Ascending aorta (tissue), 2 donors: ENCODE data around the gene TERB1. TPM values are rescaled to one million over a fixed set of nuclear protein-coding genes. Genes with fewer than 3 reads are reported as not detected.

Source experiments
- DNase-seq, 2 donors: peaks; one replicate each; pipeline ENCODE4 v3.0.0-alpha.2; 2019; ENCODE audit warnings: low spot score in 2 of 2
- H3K27ac ChIP-seq, 2 donors: fragments of 200-600 bp; sonication (generic); one replicate each; pipeline ENCODE4 v1.5.1; 2016 to 2017; ENCODE audit warnings: mild to moderate bottlenecking in 1 of 2
- H3K27me3 ChIP-seq: fragments of 200-600 bp; sonication (generic); one replicate; pipeline ENCODE4 v1.5.1; 2017
- H3K36me3 ChIP-seq, 2 donors: fragments of 200-600 bp; sonication (generic); one replicate each; pipeline ENCODE4 v1.5.1; 2016
- H3K4me1 ChIP-seq, 2 donors: fragments of 200-600 bp; sonication (generic); one replicate each; pipeline ENCODE4 v1.5.1; 2016 to 2017; ENCODE audit warnings: mild to moderate bottlenecking in 1 of 2
- H3K4me3 ChIP-seq, 2 donors: fragments of 200-600 bp; sonication (generic); one replicate each; pipeline ENCODE4 v1.5.1; 2016 to 2017; ENCODE audit warnings: mild to moderate bottlenecking in 1 of 2
- H3K9me3 ChIP-seq, 2 donors: fragments of 200-600 bp; sonication (generic); one replicate each; pipeline ENCODE4 v1.5.1; 2016
- CTCF ChIP-seq, 3 experiments: fragments of 200-600 bp in 2 of 3; fragments of 450-650 bp in 1 of 3; sonication (generic) in 2 of 3; IDR thresholded peaks; one replicate each; pipeline ENCODE4 v1.5.1; 2016 to 2019; ENCODE audit warnings: antibody characterized with exemption in 3 of 3, mild to moderate bottlenecking in 1 of 3, moderate library complexity in 1 of 3
- intact Hi-C: fragments of 100-400 bp; cut with DNase I; formaldehyde crosslinking; loops from one replicate; pipeline ENCODE4 v1.15.1; 2023
- total RNA-seq: library from RNA; depleted of rRNA; stranded (reverse); fragments of >200 nt; gene quantifications from one replicate; pipeline ENCODE4 v1.1.0, GENCODE V29; 2016

The TERB1 gene
- total RNA-seq, 1 donor from 2014 or later, result not detected

DNA sequence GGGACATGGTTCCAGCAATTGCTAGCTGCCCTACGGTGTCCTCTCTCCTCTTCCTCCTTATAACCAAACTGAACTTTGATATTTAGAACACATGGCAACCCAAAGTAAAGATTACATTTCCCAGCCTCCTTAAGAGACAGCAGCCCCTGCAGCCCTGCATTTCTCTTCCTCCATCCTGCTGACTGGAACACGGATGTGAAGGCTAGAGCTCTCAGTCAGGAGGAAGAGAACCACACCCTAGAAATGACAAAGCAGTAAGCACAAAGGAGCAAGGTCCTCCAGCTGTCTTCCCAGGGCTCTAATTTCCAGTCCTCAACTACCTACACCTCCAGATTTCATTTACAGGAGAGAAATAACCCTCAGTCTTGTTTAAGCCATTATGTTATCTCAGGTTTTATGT lies 60.9 kb downstream of the TERB1 start:
- Histone ChIP-seq H3K27me3 (no peaks in the 10 kb centered on the region), H3K27ac (peak overlapping the region; percentile 61 to 83), H3K4me1 (peaks cover 10 to 21% of the 10 kb centered on the region in 2 donors), H3K9me3 (no peaks in the 10 kb centered on the region), H3K36me3 (peaks cover 37 to 57% of the 10 kb centered on the region in 2 donors), H3K4me3 (no peak overlapping the region)
- DNase-seq, result no peak
- no peak for TF ChIP-seq CTCF (IDR thresholded peaks at IDR 0.05)
- intact Hi-C loops, result loop anchor here (2.0 kb wide), 1 partner anchor 44 kb away; the partner anchor contains the start of gene CMTM4

DNA sequence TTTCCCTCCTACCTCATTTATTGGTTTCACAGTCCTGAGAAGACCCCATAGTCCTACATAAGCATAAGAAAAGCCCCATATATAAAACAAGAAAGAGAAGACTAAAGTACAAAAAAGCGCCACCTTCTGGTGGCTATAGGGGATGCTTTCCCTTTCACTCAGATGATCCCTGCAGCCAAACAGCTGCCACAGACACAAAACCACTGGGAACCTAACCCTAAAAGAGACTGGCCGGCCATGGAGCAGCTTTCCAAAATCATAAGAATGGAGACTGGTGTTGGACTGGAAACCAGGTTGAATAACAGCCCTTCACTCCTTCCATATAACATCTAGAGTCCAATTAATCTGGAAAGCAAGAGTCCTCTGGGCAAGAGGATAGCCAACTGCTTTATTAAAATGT lies 61.4 kb downstream of the TERB1 start:
- H3K4me1 ChIP-seq, result peaks cover 10 to 21% of the 10 kb centered on the region in 2 donors
- peak overlapping the region; percentile 61 to 83 for H3K27ac ChIP-seq
- intact Hi-C loops, result loop anchor here (2.0 kb wide), 1 partner anchor 43 kb away; the partner anchor contains the start of gene CMTM4
- H3K4me3 ChIP-seq, result no peak overlapping the region
- H3K36me3 ChIP-seq, result peaks cover 41 to 57% of the 10 kb centered on the region in 2 donors
- TF ChIP-seq CTCF (IDR thresholded peaks at IDR 0.05), result peak in 2 of 3 experiments; percentile 45 to 52
- DNase-seq, result no peak
- H3K9me3 ChIP-seq, result no peaks in the 10 kb centered on the region
- H3K27me3 ChIP-seq, result no peaks in the 10 kb centered on the region

DNA sequence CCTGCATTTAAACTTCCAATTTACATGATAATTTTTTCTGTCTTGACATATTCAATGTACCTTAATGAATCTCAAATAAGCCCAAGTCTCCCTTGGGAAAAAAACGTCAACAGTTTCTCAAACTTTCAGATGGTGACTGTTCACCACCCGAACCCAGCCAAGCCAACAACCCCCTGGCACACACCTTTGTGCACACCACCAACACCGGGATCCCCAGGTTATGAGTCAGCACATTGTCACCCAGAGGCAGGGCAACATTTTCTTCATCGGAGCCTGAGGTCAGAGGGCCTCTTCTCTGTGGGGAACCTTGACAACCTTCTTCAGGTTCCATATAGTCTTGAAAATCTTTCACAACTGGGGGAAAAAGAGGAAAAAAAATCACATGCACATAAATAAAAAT lies 65.5 kb downstream of the TERB1 start:
- intact Hi-C loops, result no loop called here

GRCh38 chr16:66731101-66731500 lies 70.3 kb downstream of the TERB1 start:
- Histone ChIP-seq H3K27ac (no peak overlapping the region), H3K4me1 (no peaks in the 10 kb centered on the region), H3K36me3 (peaks cover 78 to 82% of the 10 kb centered on the region in 2 donors), H3K4me3 (no peak overlapping the region), H3K9me3 (no peaks in the 10 kb centered on the region), H3K27me3 (no peaks in the 10 kb centered on the region)
- intact Hi-C loops, result no loop called here
- DNase-seq, result no peak
- no peak for TF ChIP-seq CTCF (IDR thresholded peaks at IDR 0.05)

More for the DNA sequence above, 65.5 kb downstream of the TERB1 start:
- Histone ChIP-seq H3K27ac (no peak overlapping the region), H3K9me3 (no peaks in the 10 kb centered on the region), H3K4me1 (peaks cover 6 to 7% of the 10 kb centered on the region in 2 donors), H3K27me3 (no peaks in the 10 kb centered on the region), H3K4me3 (no peak overlapping the region), H3K36me3 (peaks cover 71 to 85% of the 10 kb centered on the region in 2 donors)
- DNase-seq, result no peak
- TF ChIP-seq CTCF (IDR thresholded peaks at IDR 0.05), result no peak

DNA sequence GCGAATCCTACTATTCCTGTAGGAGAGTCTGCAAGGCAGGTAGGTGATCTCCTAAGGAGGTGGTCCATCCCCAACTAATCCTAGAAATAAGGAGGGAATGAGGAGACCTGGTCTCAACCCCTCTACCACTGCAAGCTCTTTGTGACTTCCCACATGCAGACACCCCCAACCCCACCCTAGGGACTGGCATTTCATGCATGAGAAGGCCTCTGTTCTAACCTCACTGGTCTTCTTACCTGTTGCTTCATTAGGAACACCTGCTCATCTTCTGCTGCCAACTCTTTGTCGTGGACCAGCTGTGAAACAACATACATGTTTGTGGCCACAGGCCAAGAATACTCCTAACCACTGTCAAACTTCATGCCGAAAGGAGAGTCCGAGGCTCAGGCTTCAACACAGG lies 72.6 kb downstream of the TERB1 start:
- Histone ChIP-seq H3K36me3 (peaks cover 80 to 83% of the 10 kb centered on the region in 2 donors), H3K27ac (no peak overlapping the region)
- no peak for TF ChIP-seq CTCF (IDR thresholded peaks at IDR 0.05)

More for the DNA sequence above, 72.6 kb downstream of the TERB1 start:
- no peaks in the 10 kb centered on the region for H3K27me3 ChIP-seq
- H3K9me3 ChIP-seq, result no peaks in the 10 kb centered on the region
- no peaks in the 10 kb centered on the region for H3K4me1 ChIP-seq
- no peak for DNase-seq
- no peak overlapping the region for H3K4me3 ChIP-seq
- intact Hi-C loops, result loop anchor here (1.0 to 2.0 kb wide), 3 partner anchors 22 to 322 kb away; partner anchors contain the start of gene DYNC1LI2
